Stromal cell of bone marrow (primary cell): ENCODE data around the gene IQSEC1.

Experiments used
- DNase-seq: peaks from one replicate; pipeline ENCODE4 v3.0.0-alpha.2; 2012; ENCODE audit warnings: low read depth

The IQSEC1 gene

GRCh38 chr3:13106308-13107001 is 33.2 kb upstream of the IQSEC1 start:
- DNase-seq = peak; percentile 26

GRCh38 chr3:13105896-13106250 is 32.6 kb upstream of the IQSEC1 start:
- no peak for DNase-seq

- no peak for DNase-seq
Measured at GRCh38 chr3:13105181-13105895, 32.1 kb upstream of the IQSEC1 start.

GRCh38 chr3:13104511-13104910 is 31.3 kb upstream of the IQSEC1 start:
- no peak for DNase-seq

- no peak for DNase-seq
Measured at GRCh38 chr3:13103416-13104058, 30.3 kb upstream of the IQSEC1 start.

GRCh38 chr3:13102386-13103345 is 29.4 kb upstream of the IQSEC1 start:
- DNase-seq = no peak

- DNase-seq = no peak
Measured at GRCh38 chr3:13099707-13100106, 26.5 kb upstream of the IQSEC1 start.

GRCh38 chr3:13098192-13098988 is 25.2 kb upstream of the IQSEC1 start:
- no peak for DNase-seq

- DNase-seq = no peak
Measured at GRCh38 chr3:13096356-13096755, 23.1 kb upstream of the IQSEC1 start.

GRCh38 chr3:13095408-13095937 is 22.2 kb upstream of the IQSEC1 start:
- no peak for DNase-seq

GRCh38 chr3:13093687-13094086 is 20.5 kb upstream of the IQSEC1 start:
- no peak for DNase-seq

GRCh38 chr3:13092621-13093617 is 19.7 kb upstream of the IQSEC1 start:
- DNase-seq = no peak

- peak; percentile 29 for DNase-seq
Measured at GRCh38 chr3:13091898-13092611, 18.8 kb upstream of the IQSEC1 start.

- no peak for DNase-seq
Measured at GRCh38 chr3:13088028-13089006, 15.1 kb upstream of the IQSEC1 start.

- peak; percentile 13 for DNase-seq
Measured at GRCh38 chr3:13087320-13087990, 14.2 kb upstream of the IQSEC1 start.

- no peak for DNase-seq
Measured at GRCh38 chr3:13086531-13086981, 13.3 kb upstream of the IQSEC1 start.

GRCh38 chr3:13085846-13086179 is 12.6 kb upstream of the IQSEC1 start:
- no peak for DNase-seq
